Dedifferentiated amniotic fluid mesenchymal stem cell (primary cell): ENCODE data around the gene RNF20.
A peak's percentile ranks its signal among the peaks of the same experiment; 100 is the strongest.
"Not testable (repeated sequence)": the region's sequence is repeated elsewhere in the genome, so short reads cannot be mapped to it uniquely, and the experiment has no call there.

ENCODE experiments used
- DNase-seq: peaks from one replicate; pipeline ENCODE4 v3.0.0-alpha.2; 2016; ENCODE audit errors: extremely low spot score

RNF20 gene

DNA sequence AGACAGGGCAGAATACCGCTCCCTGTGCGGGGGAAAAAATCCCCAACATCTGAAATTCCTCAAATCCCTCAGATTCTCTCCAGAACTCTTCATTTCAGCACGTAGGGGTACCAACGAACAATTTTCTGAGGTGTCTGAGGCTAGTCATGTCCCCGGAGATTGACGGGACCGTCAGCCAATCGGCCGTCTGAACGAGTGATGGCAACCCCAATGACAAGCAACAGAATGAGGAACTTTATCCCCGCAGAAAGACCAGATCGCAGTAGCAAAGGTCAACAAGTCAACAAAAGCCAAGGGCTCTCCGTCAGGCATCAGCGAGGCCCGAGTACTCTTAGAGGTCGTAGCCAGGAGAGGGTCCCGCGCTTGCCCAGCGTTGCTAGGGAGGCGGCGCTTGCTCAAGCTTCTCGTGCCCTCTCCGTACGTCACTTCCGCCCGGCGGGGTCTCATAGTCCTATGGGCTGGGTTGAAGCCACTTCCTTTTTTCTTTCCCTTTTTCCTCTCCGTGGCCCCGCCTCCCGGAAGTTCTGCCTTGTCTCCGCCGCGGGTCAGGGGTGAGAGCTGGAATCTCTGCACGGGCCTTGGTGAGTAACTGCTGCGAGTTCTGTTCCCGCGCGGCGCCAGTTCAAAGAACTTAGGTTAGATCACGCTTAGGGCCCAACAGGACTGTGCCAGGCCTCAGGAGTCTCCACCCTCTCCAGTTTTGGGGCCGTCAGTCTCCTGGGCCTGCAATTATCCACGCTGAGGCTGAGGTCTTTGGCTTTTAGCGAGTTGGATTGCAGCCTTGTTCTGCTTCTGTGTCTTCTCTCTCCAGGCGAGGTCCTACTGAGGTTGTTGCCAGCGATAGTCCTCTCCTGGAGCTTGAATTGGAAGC lies at the start of gene RNF20:
RNF20 (plus strand) TSS at position 520 of the 871 bp plus-strand sequence. CDS start 1,571 bp downstream, outside the sequence.
- peak; percentile 100 for DNase-seq

GRCh38 chr9:101484046-101484445 lies 49.6 kb upstream of the RNF20 start:
- no peak for DNase-seq

- no peak for DNase-seq
These were observed 47.5 kb upstream of the RNF20 start for GRCh38 chr9:101485924-101486692.

GRCh38 chr9:101486693-101487442 lies 46.8 kb upstream of the RNF20 start:
- peak; percentile 57 for DNase-seq

- no peak for DNase-seq
These were observed 46.2 kb upstream of the RNF20 start for GRCh38 chr9:101487443-101487840.

GRCh38 chr9:101495810-101496209 lies 37.8 kb upstream of the RNF20 start:
- peak; percentile 85 for DNase-seq

GRCh38 chr9:101498323-101498722 lies 35.3 kb upstream of the RNF20 start:
- DNase-seq, result no peak

DNA sequence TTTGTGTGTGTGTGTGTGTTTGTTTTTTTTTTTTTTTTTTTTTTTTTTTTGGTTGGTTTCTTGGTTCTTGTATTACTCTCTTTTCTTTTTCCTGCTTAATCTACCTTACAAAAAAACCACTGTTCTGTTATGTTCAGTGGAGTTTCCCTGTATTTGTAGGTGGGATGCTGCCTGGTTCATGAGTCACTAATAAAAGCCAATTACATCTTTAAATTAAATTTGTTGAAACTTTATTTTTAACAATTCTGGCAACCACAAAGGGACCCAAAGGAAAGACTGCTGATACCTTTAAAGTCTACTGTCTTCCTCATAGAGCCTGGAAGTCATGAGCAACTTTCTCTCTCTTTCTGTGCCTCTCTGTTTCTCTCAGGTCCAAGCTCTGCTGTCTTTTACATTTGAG lies 29.5 kb upstream of the RNF20 start:
- no peak for DNase-seq

- DNase-seq, result peak; percentile 63
These were observed 25.4 kb upstream of the RNF20 start for GRCh38 chr9:101508211-101508610.

DNA sequence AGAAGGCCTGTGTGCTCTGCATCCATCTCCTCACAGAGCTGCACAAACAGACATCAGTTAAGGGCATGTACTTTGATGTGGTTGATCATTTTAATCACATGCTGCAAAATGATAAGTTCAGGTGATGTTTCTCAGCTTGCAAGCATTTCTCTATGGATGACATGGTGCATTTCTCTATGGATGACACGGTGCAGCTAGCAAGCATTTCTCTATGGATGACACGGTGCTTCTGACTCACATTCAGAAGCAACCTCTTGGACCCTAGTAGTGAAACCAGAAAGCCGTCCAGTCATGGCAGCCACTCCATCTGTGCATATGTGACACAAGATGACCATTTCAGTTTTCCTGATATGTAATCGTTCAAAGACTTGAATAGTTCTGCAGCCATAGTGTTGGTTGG lies 24.1 kb upstream of the RNF20 start:
- DNase-seq, result no peak

DNA sequence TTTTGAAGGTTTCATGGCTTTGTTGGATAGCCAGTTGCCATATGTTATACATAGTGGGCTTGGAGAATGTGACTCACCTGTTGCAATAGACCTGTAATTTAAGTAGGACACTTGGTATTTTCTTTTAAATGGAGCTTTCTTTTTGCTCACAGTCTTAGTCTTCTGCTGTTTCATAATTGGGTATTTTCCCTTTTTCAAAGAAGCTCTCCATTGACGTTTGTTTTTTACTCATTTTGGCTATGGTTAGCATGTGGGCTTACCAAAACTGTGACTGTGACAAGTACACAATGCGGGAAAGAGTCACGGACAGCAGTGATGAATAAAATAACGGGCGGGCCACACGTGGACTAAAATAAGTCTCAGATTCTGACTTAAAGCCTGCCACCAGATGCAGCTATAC lies 23.2 kb upstream of the RNF20 start:
- DNase-seq, result no peak

DNA sequence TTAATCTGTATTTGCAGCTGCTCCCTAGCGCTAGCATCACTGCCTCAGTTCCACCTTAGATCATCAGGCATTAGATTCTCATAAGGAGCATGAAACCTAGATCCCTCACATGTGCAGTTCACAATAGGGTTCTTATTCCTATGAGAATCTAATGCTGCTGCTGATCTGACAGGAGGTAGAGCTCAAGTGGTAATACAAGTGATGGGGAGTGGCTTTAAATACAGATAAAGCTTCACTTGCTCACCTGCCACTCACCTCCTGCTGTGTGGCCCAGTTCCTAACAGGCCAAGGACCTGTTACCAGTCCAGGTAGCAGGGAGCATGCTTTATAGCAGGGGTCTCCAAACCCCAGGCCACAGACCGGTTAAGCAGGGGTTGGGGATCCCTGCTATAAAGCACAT lies 22.6 kb upstream of the RNF20 start:
- no peak for DNase-seq

- DNase-seq, result no peak
These were observed 21.5 kb upstream of the RNF20 start for GRCh38 chr9:101512116-101512515.

DNA sequence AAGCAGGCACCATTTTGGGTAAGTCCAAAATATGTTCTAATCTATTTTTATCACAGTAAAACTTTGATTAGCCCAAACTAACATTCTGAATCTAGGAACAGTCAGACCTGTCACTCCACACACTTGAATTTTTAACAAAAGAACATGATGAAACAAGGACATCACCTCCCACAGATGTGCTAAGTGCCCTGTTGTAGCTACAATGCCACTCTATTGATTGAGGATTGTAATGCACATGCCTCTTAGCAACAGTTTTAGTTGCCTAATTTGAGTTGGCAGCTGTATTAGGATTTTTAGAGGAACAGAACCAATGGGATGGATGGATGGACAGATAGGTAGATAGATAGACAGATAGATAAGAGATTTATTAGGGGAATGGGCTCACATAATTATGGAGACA lies 20.3 kb upstream of the RNF20 start:
- no peak for DNase-seq

DNA sequence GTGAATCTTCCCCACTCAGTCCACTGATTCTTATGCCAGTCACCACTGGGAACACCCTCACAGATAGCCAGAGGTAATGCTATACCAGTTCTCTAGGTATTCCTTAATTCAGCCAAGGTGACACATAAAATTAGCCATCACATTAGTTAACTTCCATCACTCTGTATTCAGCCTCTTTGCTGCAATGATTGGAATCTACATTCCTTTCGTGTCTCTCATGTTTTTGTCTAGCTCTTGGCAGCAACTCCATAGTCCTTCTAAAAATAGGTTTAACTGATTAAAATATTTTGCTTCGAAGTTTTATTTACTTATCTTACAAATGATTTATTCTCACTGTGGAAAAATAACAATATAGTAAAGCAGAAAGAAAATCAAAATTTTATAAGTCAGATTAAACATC lies 19.6 kb upstream of the RNF20 start:
- peak; percentile 58 for DNase-seq

DNA sequence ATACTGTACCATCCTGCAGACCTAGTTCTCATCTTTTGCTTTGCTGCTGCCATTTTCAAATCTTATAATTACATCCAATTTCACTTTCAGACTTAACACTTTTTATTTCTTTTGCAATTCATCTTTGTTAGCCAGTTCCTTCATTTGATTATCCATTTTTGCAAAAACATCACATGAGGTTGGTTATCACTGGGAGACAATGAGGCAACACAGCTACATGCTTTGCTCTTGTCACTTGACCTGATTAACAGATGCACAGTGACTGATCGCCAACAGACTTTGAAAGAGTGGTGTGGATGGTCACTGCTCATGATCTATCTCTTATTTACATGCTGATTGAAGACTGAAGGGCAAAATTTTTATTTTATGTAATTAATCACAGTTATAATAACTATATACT lies 17.0 kb upstream of the RNF20 start:
- DNase-seq, result no peak

GRCh38 chr9:101518489-101518888 lies 15.2 kb upstream of the RNF20 start:
- not testable (repeated sequence) for DNase-seq

DNA sequence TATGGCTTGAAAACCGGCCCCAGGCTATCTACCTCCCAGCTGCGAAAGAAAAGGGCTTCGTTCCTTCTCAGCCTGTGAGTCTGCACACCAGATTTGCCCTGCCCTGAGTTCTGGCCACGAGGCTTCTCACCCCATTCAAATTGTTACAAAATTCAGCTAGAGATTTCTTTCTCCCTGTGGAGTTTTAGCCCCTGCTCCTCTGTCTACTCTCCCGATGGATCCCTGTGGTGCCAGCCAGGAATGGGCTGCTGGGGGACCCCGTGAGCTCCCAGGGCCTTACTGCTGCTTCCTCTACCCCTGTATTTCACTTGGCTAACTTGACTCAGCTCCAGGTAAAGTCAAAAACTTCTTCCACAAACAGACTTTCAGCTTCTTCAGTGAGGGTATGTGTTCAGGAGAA lies 9.3 kb upstream of the RNF20 start:
- DNase-seq, result no peak

GRCh38 chr9:101527066-101527465 lies 6.6 kb upstream of the RNF20 start:
- no peak for DNase-seq

DNA sequence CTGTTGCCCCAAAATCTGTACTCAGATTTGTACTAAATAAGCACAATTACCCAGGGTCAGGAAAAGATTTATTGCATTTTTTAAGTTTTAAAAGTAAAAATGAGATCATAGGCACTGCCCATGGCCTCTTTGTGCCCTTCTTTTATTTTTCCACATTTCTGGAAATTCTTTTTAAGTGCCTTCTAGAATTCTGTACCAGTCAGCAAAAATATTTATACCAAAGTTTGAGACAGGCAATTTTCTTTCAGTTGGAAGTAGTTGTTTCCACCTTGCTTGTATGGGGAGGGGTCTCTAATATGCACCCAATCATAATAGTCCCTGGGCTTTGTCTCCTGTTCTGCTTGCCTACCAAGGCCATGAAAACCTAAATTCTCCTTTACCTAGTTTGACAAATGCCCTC lies 5.6 kb upstream of the RNF20 start:
- DNase-seq, result no peak

- DNase-seq, result peak; percentile 86
These were observed 3.5 kb upstream of the RNF20 start for GRCh38 chr9:101530076-101530711.

DNA sequence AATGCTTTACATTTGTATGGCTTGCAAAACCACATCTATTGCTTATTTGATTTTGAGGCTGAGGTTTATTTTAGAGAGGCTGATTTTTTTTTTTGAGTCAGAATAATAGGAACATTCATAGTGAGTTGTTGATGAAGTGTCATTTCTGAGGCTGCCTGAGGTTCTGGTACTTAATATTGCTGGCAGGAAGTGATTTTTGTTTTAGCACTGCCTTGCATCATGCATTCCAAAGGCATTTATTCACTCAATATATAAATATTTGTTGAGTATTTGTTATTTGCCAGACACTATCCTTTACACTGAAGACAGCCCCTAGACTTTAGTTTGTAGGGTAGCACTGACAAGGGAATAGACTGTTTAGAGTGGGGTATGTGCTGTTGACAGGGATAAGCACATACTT lies 2.7 kb downstream of the RNF20 start:
- DNase-seq, result peak; percentile 42
